ENCODE data around the gene ABCA1. TPM values are rescaled to one million over a fixed set of nuclear protein-coding genes. Genes with fewer than 3 reads are reported as not detected.

The ABCA1 gene
- total and polyA plus RNA-seq, 2 of the 4 experiments (the other 2 are of a cell fraction) = 5.8 to 52.2 TPM

DNA sequence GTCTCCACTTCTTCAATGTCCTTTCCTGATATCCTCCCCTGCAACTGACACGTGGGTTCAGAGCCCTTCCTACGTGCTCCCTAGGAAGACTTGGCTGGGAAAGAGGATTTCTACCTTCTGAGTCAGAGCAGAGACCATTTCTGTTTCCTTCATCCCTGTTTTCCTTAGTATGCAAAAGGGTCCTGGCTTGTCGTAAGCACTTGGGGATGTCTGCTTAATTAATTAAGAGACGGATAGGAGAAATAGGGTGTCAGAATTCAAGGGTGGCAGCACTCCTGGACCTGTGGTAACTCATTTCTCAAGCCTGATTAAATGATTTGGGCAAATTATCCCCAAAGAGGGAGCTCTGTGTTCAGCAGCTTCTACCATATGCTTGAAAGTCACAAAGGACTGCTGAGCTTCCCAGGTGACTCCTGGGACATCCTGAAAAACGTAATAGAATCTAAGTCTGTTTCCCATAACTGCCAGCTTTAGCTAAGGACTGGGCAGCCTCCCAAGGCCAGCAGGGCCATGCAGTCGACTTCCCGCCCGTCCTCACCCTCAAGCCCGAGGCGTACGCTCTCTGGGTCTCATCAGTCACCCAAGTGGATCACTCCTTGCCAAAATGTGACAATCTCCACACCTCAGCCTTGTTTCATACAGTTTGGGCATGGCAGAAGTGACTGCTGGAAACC, 20.5 kb downstream of the ABCA1 start:
- peak overlapping the region; percentile 78; the same call in 1 of the 2 replicates for H3K23ac ChIP-seq (ENCODE audit: low read depth, low read length)
- peak overlapping the region; percentile 93 for H2BK20ac ChIP-seq (ENCODE audit: low read depth, low read length)
- H3K27me3 ChIP-seq (ENCODE audit: control insufficient read depth, insufficient read depth, low read length) = no peaks in the 10 kb centered on the region
- CTCF ChIA-PET = interaction anchor here (0.6 to 0.9 kb wide), 2 partner anchors 19 to 377 kb away, joined by 3 to 5 read pairs; no protein-coding TSS in a partner anchor
- peaks cover 41% of the 10 kb centered on the region for H3K9me1 ChIP-seq (ENCODE audit: insufficient read depth, low read length)
- peak overlapping the region; percentile 77 for H3K18ac ChIP-seq (ENCODE audit: low read depth, low read length)
- H3K9me3 ChIP-seq (ENCODE audit: control insufficient read depth, insufficient read depth, low read length) = no peaks in the 10 kb centered on the region
- peak overlapping the region; percentile 86 for H2BK5ac ChIP-seq (ENCODE audit: low read depth, low read length, poor library complexity, severe bottlenecking)
- H2BK120ac ChIP-seq (ENCODE audit: low read depth, low read length) = peak overlapping the region; percentile 89
- H3K56ac ChIP-seq (ENCODE audit: extremely low read depth, insufficient read depth, low read length) = peak overlapping the region; percentile 30; the same call in 1 of the 2 replicates
- peak overlapping the region; percentile 96 for H2AK5ac ChIP-seq (ENCODE audit: low read depth, low read length)
- H2AFZ ChIP-seq (replicated peaks; ENCODE audit: low read length, poor library complexity) = peak overlapping the region; percentile 71
- DNase-seq (peak; percentile 88), ATAC-seq (ENCODE audit: low read depth) (peak; percentile 41)
- H4K91ac ChIP-seq (ENCODE audit: insufficient read depth, low read depth, low read length) = peak overlapping the region; percentile 93
- no TSS peak for BruUV-seq (replicated peaks)
- H3K4me3 ChIP-seq (ENCODE audit: insufficient read depth, low read depth, low read length) = no peak overlapping the region
- peak overlapping the region; percentile 61 to 74 for H4K8ac ChIP-seq (ENCODE audit: low read depth in 2 of 2, low read length in 2 of 2)
- POLR2A ChIA-PET (ENCODE audit: unreplicated experiment) = no interaction called here
- H4K20me1 ChIP-seq (ENCODE audit: insufficient read depth, low read length) = peaks cover 87% of the 10 kb centered on the region
- peak overlapping the region; percentile 90 for H2AK9ac ChIP-seq (replicated peaks; ENCODE audit: low read depth, low read length, poor library complexity)
- TF ChIP-seq MAFK (IDR thresholded peaks at IDR 0.05; ENCODE audit: low read depth, low read length) (peak; percentile 62), POLR2A (IDR thresholded peaks at IDR 0.05; ENCODE audit: low read depth, low read length) (no peak), BHLHE40 (IDR thresholded peaks at IDR 0.05; ENCODE audit: low read depth, low read length) (0 out of 2 replicates have a peak, but pooled peaks have one; percentile 21), SMC3 (IDR thresholded peaks at IDR 0.05; ENCODE audit: low read depth, low read length) (no peak), CEBPB (IDR thresholded peaks at IDR 0.05; ENCODE audit: low read depth, low read length) (no peak), FOS (IDR thresholded peaks at IDR 0.05; ENCODE audit: low read depth, low read length) (peak; percentile 24; the same call in 1 of the 2 replicates), MXI1 (IDR thresholded peaks at IDR 0.05; ENCODE audit: borderline replicate concordance, low read depth, low read length) (peak; percentile 68; the same call in 1 of the 2 replicates)
- TF ChIP-seq, protein P1, sequence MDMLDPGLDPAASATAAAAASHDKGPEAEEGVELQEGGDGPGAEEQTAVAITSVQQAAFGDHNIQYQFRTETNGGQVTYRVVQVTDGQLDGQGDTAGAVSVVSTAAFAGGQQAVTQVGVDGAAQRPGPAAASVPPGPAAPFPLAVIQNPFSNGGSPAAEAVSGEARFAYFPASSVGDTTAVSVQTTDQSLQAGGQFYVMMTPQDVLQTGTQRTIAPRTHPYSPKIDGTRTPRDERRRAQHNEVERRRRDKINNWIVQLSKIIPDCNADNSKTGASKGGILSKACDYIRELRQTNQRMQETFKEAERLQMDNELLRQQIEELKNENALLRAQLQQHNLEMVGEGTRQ (IDR thresholded peaks at IDR 0.05; ENCODE audit: low read depth, low read length) = peak; percentile 64; the same call in 1 of the 2 replicates
- TF ChIP-seq, protein P2, sequence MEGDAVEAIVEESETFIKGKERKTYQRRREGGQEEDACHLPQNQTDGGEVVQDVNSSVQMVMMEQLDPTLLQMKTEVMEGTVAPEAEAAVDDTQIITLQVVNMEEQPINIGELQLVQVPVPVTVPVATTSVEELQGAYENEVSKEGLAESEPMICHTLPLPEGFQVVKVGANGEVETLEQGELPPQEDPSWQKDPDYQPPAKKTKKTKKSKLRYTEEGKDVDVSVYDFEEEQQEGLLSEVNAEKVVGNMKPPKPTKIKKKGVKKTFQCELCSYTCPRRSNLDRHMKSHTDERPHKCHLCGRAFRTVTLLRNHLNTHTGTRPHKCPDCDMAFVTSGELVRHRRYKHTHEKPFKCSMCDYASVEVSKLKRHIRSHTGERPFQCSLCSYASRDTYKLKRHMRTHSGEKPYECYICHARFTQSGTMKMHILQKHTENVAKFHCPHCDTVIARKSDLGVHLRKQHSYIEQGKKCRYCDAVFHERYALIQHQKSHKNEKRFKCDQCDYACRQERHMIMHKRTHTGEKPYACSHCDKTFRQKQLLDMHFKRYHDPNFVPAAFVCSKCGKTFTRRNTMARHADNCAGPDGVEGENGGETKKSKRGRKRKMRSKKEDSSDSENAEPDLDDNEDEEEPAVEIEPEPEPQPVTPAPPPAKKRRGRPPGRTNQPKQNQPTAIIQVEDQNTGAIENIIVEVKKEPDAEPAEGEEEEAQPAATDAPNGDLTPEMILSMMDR (conservative IDR thresholded peaks at IDR 0.05; ENCODE audit: low read depth, low read length) = no peak
- peaks cover 5% of the 10 kb centered on the region; the same call in 1 of the 2 replicates for H3K36me3 ChIP-seq (ENCODE audit: control insufficient read depth, insufficient read depth, low read length)
- peak overlapping the region; percentile 79; the same call in 2 of the 3 replicates for H2BK15ac ChIP-seq (ENCODE audit: low read depth, low read length)
- H3K79me1 ChIP-seq (ENCODE audit: low read depth in 1 of 2, low read length in 2 of 2) = peaks cover 22 to 87% of the 10 kb centered on the region in 2 experiments
- dilution Hi-C loops (cut with HindIII; ENCODE audit: low sequenced_read_pairs, unreplicated experiment) (no loop called here), in situ Hi-C loops (cut with MboI; ENCODE audit: low sequenced_read_pairs) (no loop called here), intact Hi-C loops (cut with micrococcal nuclease) (no loop called here)
- H3K4me2 ChIP-seq (ENCODE audit: low read depth, low read length) = peak overlapping the region; percentile 60
- H3K14ac ChIP-seq (replicated peaks; ENCODE audit: low read depth, low read length) = peak overlapping the region; percentile 87
- H3K9ac ChIP-seq (ENCODE audit: low read depth, low read length) = peak overlapping the region; percentile 17; the same call in 1 of the 2 replicates
- peak overlapping the region; percentile 93 for H3K4ac ChIP-seq (ENCODE audit: low read depth, low read length)
- H3K27ac ChIP-seq (ENCODE audit: insufficient read depth, low read length) = peak overlapping the region; percentile 54
- 73% methylated on average over 7 of the region's 11 CpGs; no CpG with 5 or more reads in 1 of the 2 experiments for WGBS, 2 experiments (ENCODE audit: extremely low coverage in 2 of 2, insufficient read length in 1 of 2)
- peaks cover 38% of the 10 kb centered on the region for H3K4me1 ChIP-seq (ENCODE audit: control insufficient read depth, insufficient read depth, low read length)
- peak overlapping the region; percentile 89 for H4K5ac ChIP-seq (ENCODE audit: low read depth, low read length)
